AG04450 (cell line): ENCODE data around the gene ADAMTS1. TPM values are rescaled to one million over a fixed set of nuclear protein-coding genes. Genes with fewer than 3 reads are reported as not detected.

Source experiments
- CTCF ChIA-PET: fragments of 300-600, 350-600 bp; formaldehyde crosslinking; extraction: SDS; loops from one replicate; lab custom pipeline; 2022; ENCODE audit warnings: antibody characterized with exemption, inconsistent platforms; lab: Charles Lee
- POLR2A ChIA-PET: fragments of 350-600 bp; formaldehyde crosslinking; extraction: SDS; loops from one replicate; lab custom pipeline; 2021; ENCODE audit warnings: antibody characterized with exemption, inconsistent platforms; lab: Yijun Ruan, JAX
- DNase-seq: peaks from one replicate; pipeline ENCODE4 v3.0.0-alpha.2; 2011; ENCODE audit warnings: low read depth, low spot score
- H3K27ac ChIP-seq: one replicate; pipeline ENCODE4 v1.5.1; 2012; ENCODE audit warnings: low read depth, low read length, control low read depth
- H3K27me3 ChIP-seq: one replicate; pipeline ENCODE4 v1.6.0; 2012; ENCODE audit warnings: low read length; ENCODE audit not compliant: control insufficient read depth, insufficient read depth
- H3K4me3 ChIP-seq: 2 replicates; pipeline ENCODE4 v1.5.1; 2011; ENCODE audit warnings: mild to moderate bottlenecking, low read depth, low read length, control low read depth
- H3K9me3 ChIP-seq: 2 replicates; pipeline ENCODE4 v1.5.1; 2012; ENCODE audit warnings: low read length; ENCODE audit not compliant: control insufficient read depth, insufficient read depth
- polyA plus RNA-seq: library from polyadenylated mRNA; depleted of rRNA; stranded (reverse); fragments of >200 nt; gene quantifications from 2 replicates; pipeline ENCODE4 v1.2.3, GENCODE V29; 2011
- TF ChIP-seq, protein P1 (sequence below): IDR thresholded peaks from 2 replicates; pipeline ENCODE4 v1.5.1; 2011; ENCODE audit warnings: low read depth, low read length, control low read depth, inconsistent platforms

Gene ADAMTS1
- polyA plus RNA-seq, 1 experiment = 309 TPM

- TF ChIP-seq, protein P1, sequence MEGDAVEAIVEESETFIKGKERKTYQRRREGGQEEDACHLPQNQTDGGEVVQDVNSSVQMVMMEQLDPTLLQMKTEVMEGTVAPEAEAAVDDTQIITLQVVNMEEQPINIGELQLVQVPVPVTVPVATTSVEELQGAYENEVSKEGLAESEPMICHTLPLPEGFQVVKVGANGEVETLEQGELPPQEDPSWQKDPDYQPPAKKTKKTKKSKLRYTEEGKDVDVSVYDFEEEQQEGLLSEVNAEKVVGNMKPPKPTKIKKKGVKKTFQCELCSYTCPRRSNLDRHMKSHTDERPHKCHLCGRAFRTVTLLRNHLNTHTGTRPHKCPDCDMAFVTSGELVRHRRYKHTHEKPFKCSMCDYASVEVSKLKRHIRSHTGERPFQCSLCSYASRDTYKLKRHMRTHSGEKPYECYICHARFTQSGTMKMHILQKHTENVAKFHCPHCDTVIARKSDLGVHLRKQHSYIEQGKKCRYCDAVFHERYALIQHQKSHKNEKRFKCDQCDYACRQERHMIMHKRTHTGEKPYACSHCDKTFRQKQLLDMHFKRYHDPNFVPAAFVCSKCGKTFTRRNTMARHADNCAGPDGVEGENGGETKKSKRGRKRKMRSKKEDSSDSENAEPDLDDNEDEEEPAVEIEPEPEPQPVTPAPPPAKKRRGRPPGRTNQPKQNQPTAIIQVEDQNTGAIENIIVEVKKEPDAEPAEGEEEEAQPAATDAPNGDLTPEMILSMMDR = no peak
- peak; percentile 96 for DNase-seq
- peak overlapping the region; percentile 49 for H3K27ac ChIP-seq
- H3K27me3 ChIP-seq = no peaks in the 10 kb centered on the region
- POLR2A ChIA-PET = interaction anchor here (0.7 kb wide), 1 partner anchor 47 kb away, joined by 4 read pairs; no protein-coding TSS in a partner anchor
- CTCF ChIA-PET = interaction anchor here (0.8 kb wide), 1 partner anchor 1542 kb away, joined by 3 read pairs; no protein-coding TSS in a partner anchor
- H3K9me3 ChIP-seq = no peaks in the 10 kb centered on the region; the same call in none of the 2 replicates
- no peak overlapping the region for H3K4me3 ChIP-seq
Observed at GRCh38 chr21:26795866-26796329, 49.3 kb downstream of the ADAMTS1 start.

DNA sequence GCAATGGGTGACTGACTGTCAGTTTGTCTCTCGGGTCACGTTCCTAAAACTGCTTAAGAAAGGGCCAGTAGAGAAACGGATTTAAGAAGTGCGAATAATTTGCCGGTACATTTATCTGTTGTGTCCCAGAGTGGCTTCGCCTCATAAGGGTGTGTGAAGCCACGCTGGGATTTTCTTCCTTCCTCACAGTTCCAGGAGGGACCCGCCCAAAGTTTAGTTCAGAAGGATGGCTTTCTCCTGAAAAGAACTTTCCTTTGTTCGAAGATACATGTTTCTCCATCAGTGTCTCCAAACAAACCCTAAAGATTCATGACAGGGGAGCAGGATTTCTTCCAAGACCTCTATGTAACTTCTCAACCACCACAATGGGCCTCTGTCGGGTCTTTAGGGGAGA, 49.8 kb downstream of the ADAMTS1 start:
- DNase-seq = no peak
- no peak overlapping the region for H3K4me3 ChIP-seq
- TF ChIP-seq, protein P1 = no peak
- H3K27me3 ChIP-seq = no peaks in the 10 kb centered on the region
- H3K9me3 ChIP-seq = no peaks in the 10 kb centered on the region; the same call in none of the 2 replicates
- peak overlapping the region; percentile 49 for H3K27ac ChIP-seq
- CTCF ChIA-PET = interaction anchor here (0.8 kb wide), 1 partner anchor 1543 kb away, joined by 3 read pairs; no protein-coding TSS in a partner anchor
- POLR2A ChIA-PET = no interaction called here

DNA sequence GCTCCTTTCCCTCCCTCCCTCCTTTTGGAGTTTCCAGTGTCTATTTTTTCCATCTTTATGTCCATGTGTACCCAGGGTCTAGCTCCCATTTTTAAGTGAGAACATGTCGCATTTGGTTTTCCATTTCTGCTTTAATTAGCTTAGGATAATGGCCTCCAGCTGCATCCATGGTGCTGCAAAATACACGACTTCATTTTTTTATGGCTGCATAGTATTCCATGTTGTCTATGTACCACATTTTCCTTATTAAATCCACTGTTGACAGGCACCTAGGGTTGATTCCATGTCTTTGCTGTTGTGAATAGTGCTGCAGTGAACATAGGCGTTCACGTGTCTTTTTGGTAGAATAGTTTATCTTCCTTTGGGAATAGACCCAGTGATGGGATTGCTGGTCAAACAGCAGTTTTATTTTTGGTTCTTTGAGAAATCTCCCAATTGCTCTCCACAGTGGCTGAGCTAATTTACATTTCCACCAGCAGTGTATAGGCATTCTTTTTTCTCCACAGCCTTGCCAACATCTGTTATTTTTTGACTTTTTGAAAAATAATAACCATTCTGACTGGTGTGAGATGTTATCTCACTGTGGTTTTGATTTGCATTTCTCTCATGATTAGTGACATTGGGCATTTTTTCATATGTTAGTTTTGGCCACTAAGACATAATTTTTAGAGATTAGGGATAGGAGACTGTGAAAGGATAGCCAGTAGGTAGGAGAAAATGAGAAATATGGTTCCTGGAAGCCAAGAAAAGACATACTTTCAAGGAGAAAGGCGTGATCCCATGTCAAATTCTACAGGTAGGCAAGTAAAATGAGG, 50.4 kb downstream of the ADAMTS1 start:
- ChIA-PET POLR2A (no interaction called here), CTCF (no interaction called here)
- no peak overlapping the region for H3K4me3 ChIP-seq
- H3K27ac ChIP-seq = no peak overlapping the region
- DNase-seq = no peak
- no peaks in the 10 kb centered on the region for H3K27me3 ChIP-seq
- TF ChIP-seq, protein P1 = no peak
- H3K9me3 ChIP-seq = no peaks in the 10 kb centered on the region; the same call in none of the 2 replicates

- POLR2A ChIA-PET = no interaction called here
Observed at GRCh38 chr21:26790296-26790695, 54.9 kb downstream of the ADAMTS1 start.

More at GRCh38 chr21:26790296-26790695, 54.9 kb downstream of the ADAMTS1 start:
- Histone ChIP-seq H3K9me3 (no peaks in the 10 kb centered on the region; the same call in 1 of the 2 replicates), H3K27me3 (no peaks in the 10 kb centered on the region), H3K27ac (no peak overlapping the region), H3K4me3 (no peak overlapping the region)
- CTCF ChIA-PET = no interaction called here
- TF ChIP-seq, protein P1 = no peak
- no peak for DNase-seq
